GM21423 (cell line): ENCODE measurements around the gene RTCB.

ENCODE experiments used
- ATAC-seq: cut with Tn5 transposase; IDR thresholded peaks from one replicate; pipeline ENCODE4 v1.9.1; 2021; ENCODE audit warnings: mild to moderate bottlenecking, moderate library complexity; ENCODE audit not compliant: unreplicated experiment

The RTCB gene

GRCh38 chr22:32411829-32412592, at the start of gene RTCB:
Gene RTCB, minus strand, starts transcription at chr22:32412247. Its CDS starts 91 bp downstream, at chr22:32412156.
- peak; percentile 62 for ATAC-seq

- no peak for ATAC-seq
These were observed 45.0 kb upstream of the RTCB start for GRCh38 chr22:32457031-32457430.

- no peak for ATAC-seq
These were observed 36.9 kb upstream of the RTCB start for GRCh38 chr22:32448980-32449379.

GRCh38 chr22:32446321-32446720, 34.3 kb upstream of the RTCB start:
- ATAC-seq, result no peak

GRCh38 chr22:32444068-32444467, 32.0 kb upstream of the RTCB start:
- ATAC-seq, result no peak

- no peak for ATAC-seq
These were observed 18.3 kb upstream of the RTCB start for GRCh38 chr22:32430352-32430751.

- no peak for ATAC-seq
These were observed 14.8 kb upstream of the RTCB start for GRCh38 chr22:32426881-32427280.

GRCh38 chr22:32423664-32424063, 11.6 kb upstream of the RTCB start:
- ATAC-seq, result no peak

- ATAC-seq, result no peak
These were observed 10.0 kb upstream of the RTCB start for GRCh38 chr22:32422062-32422461.

GRCh38 chr22:32421484-32421883, 9.4 kb upstream of the RTCB start:
- no peak for ATAC-seq

- ATAC-seq, result no peak
These were observed 5.9 kb upstream of the RTCB start for GRCh38 chr22:32417906-32418305.

GRCh38 chr22:32416556-32417085, 4.6 kb upstream of the RTCB start:
- ATAC-seq, result no peak

GRCh38 chr22:32414191-32414590, 2.1 kb upstream of the RTCB start:
- no peak for ATAC-seq

- no peak for ATAC-seq
These were observed 1.7 kb upstream of the RTCB start for GRCh38 chr22:32413719-32414118.

- peak; percentile 3 for ATAC-seq
These were observed 645 bp downstream of the RTCB start for GRCh38 chr22:32411402-32411801.

- ATAC-seq, result no peak
These were observed 1.6 kb downstream of the RTCB start for GRCh38 chr22:32410459-32410858.

- ATAC-seq, result no peak
These were observed 2.1 kb downstream of the RTCB start for GRCh38 chr22:32409977-32410376.

GRCh38 chr22:32407936-32408335, 4.1 kb downstream of the RTCB start:
- no peak for ATAC-seq

- peak; percentile 51 for ATAC-seq
These were observed 4.7 kb downstream of the RTCB start for GRCh38 chr22:32407312-32407711.

GRCh38 chr22:32404021-32404420, 8.0 kb downstream of the RTCB start:
- no peak for ATAC-seq

- no peak for ATAC-seq
These were observed 10.6 kb downstream of the RTCB start for GRCh38 chr22:32401486-32401885.

- no peak for ATAC-seq
These were observed 15.3 kb downstream of the RTCB start for GRCh38 chr22:32396746-32397145.

GRCh38 chr22:32396255-32396654, 15.8 kb downstream of the RTCB start:
- no peak for ATAC-seq
